Measurements from ENCODE around the gene MTHFD2.

The MTHFD2 gene

DNA sequence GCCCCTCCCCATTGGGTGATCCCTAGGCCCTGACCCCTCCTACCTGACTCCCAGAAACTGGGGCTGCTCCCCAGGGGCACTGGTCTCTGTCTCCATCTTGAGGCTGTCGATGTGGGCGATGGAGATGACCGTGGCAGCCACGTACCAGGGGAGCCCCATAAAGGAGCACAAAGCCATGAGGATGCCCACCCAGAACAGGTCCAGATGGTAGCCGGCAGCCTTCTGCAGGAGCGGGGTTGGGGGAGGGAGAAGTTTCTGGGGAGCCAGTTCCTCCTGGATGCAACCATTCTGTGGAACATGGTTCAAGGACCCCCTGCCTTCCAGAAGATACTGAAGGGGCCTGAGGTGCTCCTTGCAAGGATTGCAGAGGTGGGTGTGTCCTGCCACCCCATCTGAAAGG lies 34.0 kb downstream of the MTHFD2 start:
- no peak for DNase-seq

DNA sequence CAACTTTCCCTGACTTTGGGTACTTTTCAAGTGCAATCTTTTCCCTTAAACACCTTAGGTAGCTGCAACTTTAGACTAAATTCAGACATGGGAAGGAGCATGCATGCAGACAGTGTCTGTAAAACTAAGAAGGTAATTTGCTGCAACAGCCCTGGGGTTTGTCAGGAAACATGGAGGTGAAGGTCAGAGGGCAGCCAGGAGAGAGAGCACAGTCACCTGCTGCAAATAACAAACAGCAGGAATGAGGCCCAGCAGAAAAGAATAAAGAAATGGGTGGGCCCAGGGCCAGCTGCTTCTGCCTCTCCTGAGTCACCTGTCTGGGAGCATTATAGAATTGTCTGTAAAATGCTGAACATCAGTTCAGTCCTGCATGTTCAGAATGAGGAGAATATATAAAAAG lies 35.2 kb downstream of the MTHFD2 start:
- peak; percentile 89 for DNase-seq

DNA sequence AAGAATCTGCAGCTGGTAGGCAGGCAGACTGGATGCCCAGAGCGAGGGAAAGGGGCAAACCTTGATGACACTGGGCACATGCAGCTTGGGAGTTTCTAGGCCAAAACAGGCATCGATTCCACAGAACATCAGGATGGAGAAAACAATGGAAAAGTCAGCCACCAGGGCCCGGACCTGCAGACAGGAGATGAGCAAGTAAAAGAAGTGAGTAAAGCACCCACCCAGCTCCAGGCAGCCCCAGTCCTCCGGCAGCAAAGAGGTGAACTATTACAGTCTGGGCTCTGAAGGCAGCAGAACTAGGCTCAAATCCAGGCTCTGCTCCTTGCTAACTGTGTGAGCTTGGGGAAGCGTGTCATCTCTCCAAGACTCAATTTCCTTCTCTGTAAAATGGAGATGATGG lies 36.6 kb downstream of the MTHFD2 start:
- no peak for DNase-seq

DNA sequence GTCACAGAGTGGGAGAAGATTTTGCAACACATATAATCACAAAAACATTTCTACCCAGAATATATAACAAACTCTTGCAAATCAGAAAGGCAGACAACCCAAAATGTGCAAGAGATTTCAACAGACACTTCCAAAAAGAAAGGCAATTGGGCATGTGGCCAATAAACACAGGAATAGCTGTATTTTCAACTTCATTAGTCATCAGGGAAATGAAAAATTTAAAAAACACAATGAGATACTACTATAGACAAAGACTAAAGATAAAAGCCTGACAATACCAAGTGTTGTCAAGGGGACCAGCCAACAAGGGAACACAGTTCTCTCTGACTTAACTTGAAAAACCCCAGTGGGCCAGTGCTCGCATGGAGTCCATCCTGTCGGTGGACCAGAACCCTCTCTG lies 40.5 kb downstream of the MTHFD2 start:
- DNase-seq, result no peak

DNA sequence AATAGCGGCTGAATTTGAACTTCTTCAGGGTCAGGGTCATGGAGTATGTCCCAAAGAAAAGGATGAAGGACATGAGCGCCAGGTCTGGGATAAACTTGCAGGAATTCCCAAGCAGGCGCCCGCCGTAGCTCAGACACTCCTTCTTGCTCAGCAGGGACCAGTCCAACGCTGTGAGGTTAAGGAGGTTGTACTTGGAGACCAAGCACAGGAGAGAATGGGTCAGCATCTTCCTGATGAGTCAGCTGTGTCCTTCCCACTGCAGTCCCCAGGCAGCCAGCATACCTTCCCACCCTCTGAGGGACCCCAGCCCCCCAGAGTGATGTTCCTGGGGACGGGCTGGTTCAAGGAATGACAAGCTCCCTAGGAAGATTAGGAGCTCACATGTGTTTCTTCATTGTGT lies 40.9 kb downstream of the MTHFD2 start:
- DNase-seq, result no peak

DNA sequence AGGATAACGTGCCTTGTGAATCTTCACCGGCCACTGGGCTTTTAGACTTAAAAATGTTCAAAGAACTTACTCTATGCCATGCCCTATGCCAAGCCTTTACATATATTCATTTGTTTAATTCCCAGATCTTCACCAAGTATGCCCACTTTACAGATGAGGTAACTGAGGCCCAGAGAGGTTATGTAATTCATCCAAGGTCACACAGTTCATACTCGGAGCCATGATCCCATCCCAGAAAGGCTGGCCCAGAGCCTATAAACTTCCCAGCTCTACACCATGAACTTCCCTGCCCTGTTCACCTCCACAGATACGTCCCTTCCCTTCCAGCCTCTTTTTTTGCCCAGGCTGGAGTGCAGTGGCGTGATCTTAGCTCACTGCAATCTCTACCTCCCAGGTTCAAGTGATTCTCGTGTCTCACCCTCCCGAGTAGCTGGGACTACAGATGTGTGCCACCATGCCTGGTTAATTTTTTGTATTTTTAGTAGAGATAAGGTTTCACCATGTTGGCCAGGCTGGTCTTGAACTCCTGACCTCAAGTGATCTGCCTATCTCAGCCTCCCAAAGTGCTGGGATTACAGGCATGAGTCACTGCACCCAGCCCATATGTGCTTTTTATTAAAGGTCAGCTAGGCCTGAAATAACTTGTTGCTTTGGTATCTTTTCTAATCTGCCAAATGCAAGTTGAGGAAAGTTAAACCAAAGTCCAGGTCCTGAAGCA lies 44.1 kb downstream of the MTHFD2 start:
- DNase-seq, result no peak

DNA sequence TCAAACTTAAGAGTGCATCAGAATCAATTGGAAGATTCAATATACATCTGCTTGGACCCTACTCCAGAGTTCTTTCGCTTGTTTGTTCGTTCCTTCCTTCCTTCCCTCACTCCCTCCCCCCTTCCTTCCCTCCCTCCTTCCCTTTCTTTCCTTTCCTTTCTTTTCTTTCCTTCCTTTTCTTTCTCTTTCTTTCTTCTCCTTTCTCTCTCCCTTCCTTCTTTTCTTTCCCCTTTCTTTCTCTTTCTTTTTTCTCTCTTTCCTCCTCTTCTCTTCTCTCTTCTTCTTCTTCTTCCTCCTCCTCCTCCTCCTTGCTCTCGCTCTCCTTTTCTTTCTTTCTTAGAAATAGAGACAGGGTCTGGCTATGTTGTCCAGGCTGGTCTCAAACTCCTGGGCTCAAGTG lies 45.9 kb downstream of the MTHFD2 start:
- DNase-seq, result no peak

DNA sequence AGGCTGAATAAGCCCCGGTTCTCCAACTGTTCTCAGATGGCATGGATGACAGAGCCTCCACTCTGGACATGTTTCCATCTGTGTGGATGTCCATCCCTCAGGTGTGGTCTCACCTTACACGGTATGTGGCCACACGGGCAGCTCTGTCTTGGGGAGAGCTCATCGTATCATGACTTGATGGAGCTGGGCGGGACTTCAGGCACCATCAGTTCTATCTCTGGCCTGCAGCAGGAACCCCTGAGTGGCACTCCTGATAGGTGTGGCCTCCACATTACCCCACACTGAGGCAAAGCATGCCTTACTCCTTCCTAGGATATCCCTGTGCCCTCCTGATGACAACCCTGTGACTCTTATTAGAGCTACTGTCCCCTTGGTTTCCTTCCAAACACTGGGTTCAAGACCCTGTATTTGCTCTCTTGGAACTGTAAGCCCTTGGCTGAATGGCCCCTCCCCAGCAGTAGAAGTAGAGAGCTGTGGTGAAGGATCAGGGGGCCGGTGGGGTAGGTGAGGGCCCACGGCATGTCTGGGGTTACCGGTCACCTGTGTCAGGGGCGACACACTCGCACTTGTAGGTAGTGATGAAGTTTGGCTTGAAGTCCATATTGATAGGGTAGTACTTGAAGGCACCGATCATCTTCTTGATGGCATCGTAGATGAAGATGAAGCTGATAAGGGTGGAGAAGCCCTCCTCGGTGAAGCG lies 48.2 kb downstream of the MTHFD2 start:
- no peak for DNase-seq

DNA sequence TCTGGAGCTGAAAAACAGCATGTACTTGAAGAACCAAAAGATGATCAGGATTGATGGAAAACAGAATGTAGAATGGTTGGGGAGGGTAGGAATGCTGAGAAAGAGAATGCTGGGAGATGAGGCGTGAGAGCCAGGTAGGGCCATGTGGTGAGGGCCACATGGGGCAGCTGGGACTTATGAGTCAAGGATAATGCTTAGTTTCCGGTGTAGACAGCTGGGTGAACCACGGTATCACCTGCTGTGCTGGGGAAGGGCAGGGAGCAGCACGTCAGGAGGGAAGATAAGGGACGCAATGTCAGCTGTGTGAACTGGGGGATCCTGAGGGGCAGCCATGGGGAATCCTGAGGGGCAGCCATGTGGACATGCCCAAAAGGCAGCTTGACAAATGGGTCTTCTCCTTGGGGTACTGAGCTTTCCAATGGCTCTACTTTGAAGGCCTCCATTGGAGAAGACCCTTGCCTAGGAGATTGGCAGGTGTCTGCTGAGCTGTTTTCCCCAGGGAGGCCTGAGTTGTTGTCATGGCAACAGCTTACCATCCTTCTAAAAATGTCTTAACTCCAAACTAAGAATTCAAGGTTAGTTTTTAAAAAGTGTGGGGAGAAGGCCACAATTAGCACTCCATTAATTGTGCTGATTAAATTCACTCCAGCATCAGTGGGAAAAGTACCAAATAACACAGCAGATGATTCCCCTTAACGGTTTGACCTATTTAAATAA lies 51.1 kb downstream of the MTHFD2 start:
- peak; percentile 86 for DNase-seq

DNA sequence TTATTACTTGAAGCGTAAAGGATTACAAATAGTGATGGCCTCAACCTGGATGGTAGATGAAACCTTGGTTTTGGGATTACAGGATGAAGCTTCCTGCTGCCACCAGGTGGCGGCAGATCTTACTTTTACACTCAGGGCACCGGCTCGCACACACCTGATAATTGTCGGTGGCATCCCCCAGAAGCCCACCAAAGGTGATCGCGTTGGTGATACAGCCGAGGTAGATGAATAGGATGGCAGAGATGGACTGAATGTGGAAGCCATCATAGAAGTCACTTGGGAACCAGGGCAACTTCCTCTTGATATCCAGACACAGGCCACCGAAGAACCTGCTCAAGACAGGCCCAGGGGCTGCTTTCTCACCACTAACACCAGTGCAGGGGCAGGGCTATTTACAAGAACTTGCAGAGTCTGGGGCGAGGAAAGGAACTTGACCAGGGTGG lies 51.8 kb downstream of the MTHFD2 start:
- DNase-seq, result peak; percentile 71

DNA sequence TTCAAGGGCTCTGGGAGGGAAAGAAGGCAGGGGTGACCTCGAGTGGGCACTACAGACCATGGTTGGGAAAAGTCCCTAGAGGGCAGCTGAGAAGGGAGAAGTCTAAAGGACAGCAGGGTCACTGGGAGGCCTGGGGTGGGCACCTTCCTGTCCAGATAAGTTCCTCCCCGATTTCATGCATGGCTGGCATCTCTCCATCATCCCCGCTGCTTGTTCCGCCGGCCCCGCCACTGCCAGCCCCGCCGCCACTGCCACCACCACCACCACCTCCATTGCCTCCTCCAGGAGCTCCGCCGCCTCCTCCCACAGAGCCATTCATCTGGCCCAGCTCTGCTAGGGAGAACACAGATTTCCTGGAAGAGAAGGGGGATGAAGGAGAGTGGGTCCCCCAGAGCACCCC lies 53.6 kb downstream of the MTHFD2 start:
- no peak for DNase-seq

DNA sequence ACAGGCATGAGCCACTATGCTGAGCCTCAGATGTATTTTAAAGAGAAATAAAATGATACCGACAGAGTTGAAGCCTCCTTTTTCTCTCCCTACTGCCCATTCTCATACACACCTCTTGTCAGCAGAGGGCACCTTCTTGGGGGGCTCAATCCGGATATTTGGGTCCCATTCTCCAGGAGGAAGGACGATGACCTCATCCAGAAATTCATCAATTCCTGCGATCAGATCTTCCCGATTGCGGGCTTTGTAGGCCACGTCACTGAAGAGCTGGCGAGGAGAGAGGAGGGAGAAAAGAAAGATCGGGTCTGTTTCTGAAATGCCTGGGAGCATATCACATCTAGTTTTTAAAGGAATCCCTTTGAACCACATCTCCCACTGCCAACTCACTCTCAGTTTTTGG lies 54.4 kb downstream of the MTHFD2 start:
- no peak for DNase-seq

DNA sequence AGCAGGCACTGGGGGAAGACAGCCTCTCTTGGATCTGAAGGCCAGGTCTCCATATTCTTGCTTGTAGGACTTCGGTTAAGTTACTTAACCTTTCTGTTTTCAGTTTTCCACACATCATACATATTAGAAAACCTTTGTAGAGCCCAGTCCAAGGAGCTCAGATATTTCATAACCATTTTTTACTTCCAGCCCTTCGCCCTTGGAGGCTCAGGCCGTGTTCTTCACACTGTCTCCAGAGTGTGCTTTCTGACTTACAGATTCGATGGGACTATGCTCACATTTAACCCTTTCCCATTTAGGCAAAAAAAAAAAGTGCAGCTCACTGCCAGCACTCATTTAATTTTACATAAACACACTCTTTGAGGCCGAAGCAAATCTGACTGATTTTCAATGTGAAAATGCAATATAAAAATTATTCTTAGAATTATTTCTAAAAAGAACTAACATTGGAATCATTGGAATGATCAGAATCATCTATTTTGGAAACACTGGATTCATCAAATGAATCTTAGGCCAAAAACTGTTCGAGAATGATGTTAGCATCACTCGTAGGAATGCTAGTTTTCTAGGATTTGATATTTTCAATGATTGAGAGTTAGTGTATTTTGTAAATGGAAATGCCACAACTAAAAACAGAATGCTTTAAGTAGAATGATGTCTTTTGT lies 55.0 kb downstream of the MTHFD2 start:
- DNase-seq, result no peak

DNA sequence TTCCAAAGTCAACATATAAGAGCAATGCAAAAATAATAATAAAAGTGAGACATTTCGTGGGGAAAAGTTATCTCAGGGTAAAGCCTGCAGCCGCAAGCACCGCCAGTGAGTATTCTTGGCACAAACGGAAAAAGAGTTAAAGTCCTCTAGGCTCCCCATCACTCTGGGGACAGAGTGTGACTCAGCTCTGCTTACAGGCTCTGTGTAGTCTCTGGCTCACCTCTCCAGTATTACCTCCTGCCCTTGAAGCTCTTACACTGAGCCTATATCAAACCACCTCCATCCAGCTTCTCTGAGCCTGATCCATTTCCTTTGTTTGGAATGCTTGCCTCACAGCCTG lies 55.5 kb downstream of the MTHFD2 start:
- no peak for DNase-seq

DNA sequence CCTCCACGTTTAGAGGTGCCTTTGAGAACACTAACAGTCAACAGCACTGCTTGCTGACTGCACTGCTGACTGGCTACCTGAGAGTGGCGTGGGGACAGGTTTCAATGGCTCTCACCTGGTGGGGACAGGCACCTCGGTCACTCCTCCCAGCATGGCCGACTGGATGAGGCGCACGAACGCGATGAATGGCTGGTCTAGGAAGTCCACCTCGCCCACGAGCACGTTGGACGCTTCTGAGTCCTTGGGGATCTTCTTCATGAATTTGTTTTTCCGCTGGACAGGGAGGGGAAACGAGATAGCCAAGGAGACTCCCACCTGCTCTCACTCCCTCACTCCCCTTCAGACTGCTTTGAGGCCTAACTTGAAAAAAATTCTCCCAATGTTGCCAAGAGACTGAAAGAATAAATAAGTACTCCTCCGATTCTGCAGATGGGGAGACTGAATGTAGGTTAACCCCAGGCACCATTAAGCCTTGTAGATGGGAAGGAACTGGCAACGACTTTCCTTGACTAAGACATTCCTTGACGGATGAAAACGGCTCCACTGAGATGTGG lies 57.3 kb downstream of the MTHFD2 start:
- no peak for DNase-seq

DNA sequence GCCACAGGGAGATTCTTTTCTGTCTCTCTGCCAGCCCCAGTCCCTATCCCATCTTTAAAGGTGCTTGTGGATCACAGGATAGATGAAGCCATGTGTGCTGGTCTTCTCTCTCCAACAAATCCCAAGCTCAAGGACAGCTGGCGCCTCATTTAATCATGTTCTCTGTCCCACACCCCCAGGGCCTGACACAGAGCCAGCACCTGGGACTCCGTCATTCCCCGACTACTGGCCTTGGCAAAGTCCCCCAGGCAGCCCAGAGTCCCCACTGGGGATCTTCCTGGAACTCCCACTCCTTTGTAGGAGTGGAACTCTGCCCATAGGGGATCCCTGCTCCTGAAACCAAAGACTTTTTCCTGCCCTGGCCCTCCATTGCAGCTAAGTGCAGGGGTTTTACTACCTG lies 60.8 kb downstream of the MTHFD2 start:
- DNase-seq, result no peak

DNA sequence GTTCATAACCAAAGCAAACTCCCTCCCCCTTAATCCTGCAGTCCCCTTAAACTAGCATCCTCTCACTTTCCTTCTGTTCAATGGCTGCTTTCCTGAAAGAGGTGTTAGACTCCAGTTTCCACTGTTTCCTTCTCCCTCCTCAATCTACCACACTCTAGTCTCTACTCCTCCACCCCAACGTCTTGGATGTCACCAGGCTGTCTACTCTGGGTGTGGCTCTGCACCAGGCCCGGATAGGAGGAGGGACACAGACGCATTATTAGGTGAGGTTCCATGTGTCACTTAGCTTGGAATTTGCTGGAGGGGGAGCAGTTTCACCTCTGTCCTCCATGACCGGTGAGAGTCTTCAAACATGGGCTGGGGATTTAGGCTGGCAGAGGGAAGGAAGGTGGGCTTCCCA lies 61.3 kb downstream of the MTHFD2 start:
- no peak for DNase-seq

DNA sequence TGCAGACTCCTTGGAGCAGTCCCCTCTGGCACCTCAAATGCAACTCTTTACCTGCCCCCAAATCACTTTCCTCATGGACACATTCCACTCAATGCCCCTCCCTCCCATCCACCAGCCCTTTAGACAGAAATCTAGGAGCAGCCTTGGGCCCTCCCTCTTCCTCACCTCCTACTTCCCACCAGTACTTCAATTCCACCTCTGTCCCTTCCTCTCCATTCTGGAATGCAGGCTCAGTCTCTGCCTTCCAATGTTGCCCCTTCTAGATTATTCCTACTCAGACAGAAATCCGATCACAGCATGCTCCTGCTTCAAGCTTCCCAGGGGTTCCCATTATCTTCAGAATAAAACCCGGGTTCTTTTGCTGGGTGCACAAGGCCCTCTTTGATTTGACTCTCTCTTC lies 62.1 kb downstream of the MTHFD2 start:
- DNase-seq, result no peak

DNA sequence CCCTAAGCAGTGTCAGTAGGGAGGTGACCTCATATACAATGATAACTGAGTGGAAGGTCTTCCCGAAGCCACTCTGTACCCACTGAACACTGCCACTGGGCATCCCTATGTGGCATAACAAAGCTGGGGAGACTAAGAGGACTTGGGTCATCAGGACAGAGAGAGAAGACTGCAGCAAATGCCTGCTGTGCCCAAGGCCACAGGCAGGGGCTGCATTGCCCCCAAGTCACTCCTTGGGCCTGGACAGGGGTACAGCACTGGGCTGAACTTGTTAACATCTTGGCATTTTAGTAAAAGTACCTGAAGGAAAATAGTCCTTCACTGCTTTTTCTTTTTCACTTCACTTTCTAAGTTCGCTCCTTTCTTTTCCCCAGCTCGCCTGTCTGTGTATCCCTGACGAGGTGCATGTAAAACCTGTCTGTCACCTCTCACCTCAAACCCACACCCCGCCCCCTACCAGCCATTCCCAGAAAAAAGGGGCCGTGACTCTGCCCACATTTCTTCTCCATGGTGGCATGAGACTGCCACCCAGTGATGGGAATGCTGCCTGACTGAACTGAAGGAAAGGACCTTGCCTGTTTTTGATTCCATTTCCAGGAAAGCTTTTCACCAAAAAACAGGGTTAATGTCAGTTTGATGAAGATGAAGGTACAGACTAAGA lies 62.9 kb downstream of the MTHFD2 start:
- peak; percentile 32 for DNase-seq

DNA sequence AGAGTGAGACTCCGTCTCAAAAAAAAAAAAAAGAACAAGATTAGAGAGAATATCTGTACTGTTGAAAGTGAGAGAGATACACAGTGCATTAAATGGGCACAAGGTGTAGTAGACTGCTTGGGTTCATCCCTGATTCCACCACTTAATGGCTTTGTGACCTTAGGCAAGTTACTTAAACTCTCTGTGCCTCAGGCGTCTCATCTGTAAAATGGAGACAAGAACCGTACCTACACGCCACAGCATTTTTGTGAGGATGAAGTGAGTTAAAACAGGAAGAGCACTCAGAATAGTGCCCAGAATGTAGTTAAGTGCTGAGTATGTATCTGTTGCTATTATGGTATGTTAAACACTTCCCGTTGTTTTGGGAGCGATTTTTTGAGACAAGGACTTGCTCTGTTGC lies 64.3 kb downstream of the MTHFD2 start:
- DNase-seq, result no peak

DNA sequence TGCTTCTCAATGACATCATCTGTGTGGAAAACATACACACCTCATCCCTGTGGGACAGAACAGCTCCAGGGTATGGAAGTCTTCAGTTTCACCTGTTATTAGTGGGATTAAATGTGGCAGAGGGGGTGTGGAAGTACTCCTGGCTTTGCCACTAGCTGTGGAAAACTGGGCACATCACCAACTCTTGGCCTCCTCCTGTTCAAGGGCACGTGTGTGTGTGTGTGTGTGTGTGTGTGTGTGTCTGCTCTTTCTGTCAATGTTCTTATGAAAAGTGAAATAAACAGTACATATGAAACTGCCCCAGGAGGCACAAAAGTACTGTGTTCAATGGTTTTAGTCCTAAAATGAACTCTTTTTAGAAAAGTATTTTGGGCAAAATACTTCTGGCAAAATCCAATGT lies 65.9 kb downstream of the MTHFD2 start:
- no peak for DNase-seq

DNA sequence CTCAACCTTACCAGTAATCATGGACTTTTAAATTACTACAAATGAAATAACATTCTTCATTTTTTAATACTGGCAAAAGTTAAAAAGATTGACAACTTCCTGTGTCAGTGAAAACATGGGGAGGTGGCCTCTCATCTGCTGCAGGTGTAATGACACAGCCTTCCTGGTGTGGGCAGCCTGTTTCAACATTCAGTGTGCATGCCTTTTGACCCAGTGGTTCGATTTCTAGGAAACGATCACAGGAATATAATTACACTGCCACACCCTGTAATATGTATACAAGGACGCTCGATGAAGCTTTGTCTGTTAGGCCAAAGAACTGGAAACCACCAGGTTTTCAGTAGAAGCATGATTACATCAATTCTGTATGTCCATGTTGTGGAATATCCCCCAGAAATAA lies 68.7 kb downstream of the MTHFD2 start:
- peak; percentile 88 for DNase-seq

All from NCI-H146 (cell line).